Adipose tissue (tissue), 3 donors: ENCODE measurements around the gene FLYWCH2. TPM values are rescaled to one million over a fixed set of nuclear protein-coding genes. Genes with fewer than 3 reads are reported as not detected.
"Not testable (repeated sequence)": the region's sequence is repeated elsewhere in the genome, so short reads cannot be mapped to it uniquely, and the experiment has no call there.

Experiments used
- H3K27ac ChIP-seq: one replicate; pipeline ENCODE4 v1.5.1; 2013; ENCODE audit warnings: low read depth, low read length
- WGBS, 3 donors: extraction: QIAGEN DNeasy Blood & Tissue Kit; methylation state at CpG; one replicate each; pipeline ENCODE4 v1.1.7; 2013; 5-methylcytosine and 5-hydroxymethylcytosine counted together
- polyA plus RNA-seq, 3 donors: library from polyadenylated mRNA; stranded (reverse); fragments of 200-250 nt; gene quantifications; one replicate each; pipeline ENCODE4 v1.2.3, GENCODE V29; 2013
- donor health status: healthy with polysubstance abuse.
- donor health status: Bipolar disorder and iron deficiency.
- donor health status: healthy.

The FLYWCH2 gene
- polyA plus RNA-seq, 3 donors, result 15.8 to 43.1 (median 32.4) TPM

GRCh38 chr16:2904922-2905240 lies 21.9 kb downstream of the FLYWCH2 start:
- 0 to 1% (median 0%) methylated on average over 24 to 32 of the region's 32 CpGs for WGBS, 3 donors

GRCh38 chr16:2905241-2905987 lies 22.4 kb downstream of the FLYWCH2 start:
- WGBS, 3 donors, result 1 to 2% (median 1%) methylated on average over 40 to 50 of the region's 51 CpGs
- no peak overlapping the region for H3K27ac ChIP-seq

More at GRCh38 chr16:2904922-2905240, 21.9 kb downstream of the FLYWCH2 start:
- peak overlapping the region; percentile 35 for H3K27ac ChIP-seq

- 23 to 32% (median 25%) methylated on average over 12 of the region's 12 CpGs for WGBS, 3 donors
- H3K27ac ChIP-seq, result no peak overlapping the region
Measured at GRCh38 chr16:2905988-2906387, 23.0 kb downstream of the FLYWCH2 start.

- H3K27ac ChIP-seq, result not testable (repeated sequence)
- WGBS, 3 donors, result 13 to 15% (median 14%) methylated on average over 16 to 17 of the region's 17 CpGs
Measured at GRCh38 chr16:2907084-2907753, 24.2 kb downstream of the FLYWCH2 start.

GRCh38 chr16:2910441-2910969 lies 27.5 kb downstream of the FLYWCH2 start:
- no peak overlapping the region for H3K27ac ChIP-seq
- WGBS, 3 donors, result 58 to 64% (median 63%) methylated on average over 5 of the region's 5 CpGs

GRCh38 chr16:2911638-2912329 lies 28.8 kb downstream of the FLYWCH2 start, which contains the start of gene FLYWCH1:
TSS of gene FLYWCH1 (plus strand) at chr16:2911931. CDS start at chr16:2929686, 17,755 bp downstream.
- WGBS, 3 donors, result 0 to 1% (median 0%) methylated on average over 63 to 85 of the region's 85 CpGs
- no peak within 1 kb of the TSS for H3K27ac ChIP-seq

GRCh38 chr16:2912330-2913199 lies 29.6 kb downstream of the FLYWCH2 start:
- H3K27ac ChIP-seq, result no peak overlapping the region
- 4 to 7% (median 4%) methylated on average over 38 to 39 of the region's 39 CpGs for WGBS, 3 donors

- 89 to 90% (median 90%) methylated on average over 7 of the region's 7 CpGs for WGBS, 3 donors
- H3K27ac ChIP-seq, result no peak overlapping the region
Measured at GRCh38 chr16:2913603-2914002, 30.6 kb downstream of the FLYWCH2 start.

GRCh38 chr16:2914233-2914632 lies 31.2 kb downstream of the FLYWCH2 start:
- H3K27ac ChIP-seq, result no peak overlapping the region
- 85 to 92% (median 90%) methylated on average over 12 of the region's 12 CpGs for WGBS, 3 donors

GRCh38 chr16:2915196-2915929 lies 32.3 kb downstream of the FLYWCH2 start:
- no peak overlapping the region for H3K27ac ChIP-seq
- WGBS, 3 donors, result 85 to 97% (median 90%) methylated on average over 13 of the region's 13 CpGs

- H3K27ac ChIP-seq, result no peak overlapping the region
- WGBS, 3 donors, result 10 to 12% (median 11%) methylated on average over 13 of the region's 13 CpGs
Measured at GRCh38 chr16:2919511-2920255, 36.7 kb downstream of the FLYWCH2 start.

- WGBS, 3 donors, result 94 to 96% (median 95%) methylated on average over 14 of the region's 14 CpGs
- H3K27ac ChIP-seq, result no peak overlapping the region
Measured at GRCh38 chr16:2923481-2923880, 40.5 kb downstream of the FLYWCH2 start.

- WGBS, 3 donors, result 76 to 80% (median 76%) methylated on average over 41 to 42 of the region's 42 CpGs
Measured at GRCh38 chr16:2924901-2925755, 42.1 kb downstream of the FLYWCH2 start.

GRCh38 chr16:2925951-2926649 lies 43.1 kb downstream of the FLYWCH2 start:
- H3K27ac ChIP-seq, result no peak overlapping the region
- WGBS, 3 donors, result 65 to 78% (median 76%) methylated on average over 9 of the region's 9 CpGs

More at GRCh38 chr16:2924901-2925755, 42.1 kb downstream of the FLYWCH2 start:
- no peak overlapping the region for H3K27ac ChIP-seq

- no peak overlapping the region for H3K27ac ChIP-seq
- WGBS, 3 donors, result 67 to 76% (median 73%) methylated on average over 5 of the region's 5 CpGs
Measured at GRCh38 chr16:2926650-2926999, 43.6 kb downstream of the FLYWCH2 start.
